HCT116 (cell line): ENCODE measurements around the gene RADIL. TPM values are rescaled to one million over a fixed set of nuclear protein-coding genes. Genes with fewer than 3 reads are reported as not detected.

Source experiments
- ATAC-seq: fragments of 200-7000 bp; cut with Tn5 transposase; 2 replicates; pipeline ENCODE4 v1.9.1; 2020; ENCODE audit warnings: mild to moderate bottlenecking, moderate library complexity
- BruUV-seq: library from RNA; stranded (reverse); fragments of 400-500 nt; replicated peaks from 2 replicates; lab custom pipeline; 2021; lab: Mats Ljungman, UMichigan
- CTCF ChIA-PET: fragments of 300-600 bp; sonication (Branson Sonifier 250); formaldehyde crosslinking; loops from one replicate; lab custom pipeline; 2021; ENCODE audit warnings: antibody characterized with exemption; lab: Charles Lee
- POLR2A ChIA-PET: fragments of 300-600, 350-600 bp; sonication (Branson Sonifier 250); formaldehyde crosslinking; loops from one replicate; lab custom pipeline; 2021; ENCODE audit warnings: antibody characterized with exemption; lab: Charles Lee
- RAD21 ChIA-PET, 2 experiments: fragments of 300-600 bp; sonication (Branson Sonifier 250); formaldehyde crosslinking; loops; one replicate each; lab custom pipeline; 2023; ENCODE audit warnings: low total read pairs in 2 of 2; ENCODE audit not compliant: uncharacterized antibody in 2 of 2, unreplicated experiment in 2 of 2, low non-redundant PET in 1 of 2; lab: Charles Lee
- DNase-seq: peaks from one replicate; pipeline ENCODE4 v3.0.0-alpha.2; 2010; ENCODE audit warnings: low read depth, low spot score
- H2AFZ ChIP-seq: fragments of 200-600 bp; shearing (Covaris generic), sonication (generic); 2 replicates; pipeline ENCODE4 v1.6.1; 2017; ENCODE audit warnings: low read depth, mixed run types, mixed read lengths, antibody characterized with exemption, low read length; ENCODE audit not compliant: poor library complexity, severe bottlenecking
- H3K27ac ChIP-seq: 2 replicates; pipeline ENCODE4 v1.5.1; 2012; ENCODE audit warnings: low read depth, low read length
- H3K27me3 ChIP-seq: fragments of 200-600 bp; sonication (generic); 2 replicates; pipeline ENCODE4 v1.6.1; 2016; ENCODE audit warnings: mixed run types, low read length, mixed read lengths; ENCODE audit not compliant: insufficient read depth
- H3K36me3 ChIP-seq, 2 experiments: fragments of 200-500 bp in 1 of 2; fragments of 200-600 bp in 1 of 2; sonication (Bioruptor generic) in 1 of 2; sonication (generic) in 1 of 2; 2 replicates each; pipeline versions ENCODE4 v1.5.1 to v1.6.1; 2014 to 2016; ENCODE audit warnings: low read length in 2 of 2, inconsistent platforms in 1 of 2, mixed read lengths in 1 of 2, mixed run types in 1 of 2; ENCODE audit not compliant: insufficient read depth in 2 of 2, control insufficient read depth in 1 of 2
- H3K4me1 ChIP-seq, 2 experiments: fragments of 200-600 bp in 1 of 2; sonication (generic) in 1 of 2; 2 replicates each; pipeline versions ENCODE4 v1.5.1 to v1.6.1; 2012 to 2017; ENCODE audit warnings: low read length in 2 of 2, inconsistent platforms in 1 of 2, mild to moderate bottlenecking in 1 of 2, mixed read lengths in 1 of 2, mixed run types in 1 of 2, moderate library complexity in 1 of 2; ENCODE audit not compliant: insufficient read depth in 2 of 2, control insufficient read depth in 1 of 2
- H3K4me2 ChIP-seq: fragments of 200-600 bp; sonication (generic); 2 replicates; pipeline ENCODE4 v1.6.1; 2017; ENCODE audit warnings: mixed run types, low read length, mixed read lengths
- H3K4me3 ChIP-seq, 2 experiments: fragments of 200-600 bp in 1 of 2; sonication (generic) in 1 of 2; replicated peaks in 1 of 2; 2 replicates each; pipeline ENCODE4 v1.5.1; 2011 to 2016; ENCODE audit warnings: low read length in 2 of 2, control low read depth in 1 of 2, low read depth in 1 of 2, mild to moderate bottlenecking in 1 of 2, mixed read lengths in 1 of 2, mixed run types in 1 of 2
- H3K79me2 ChIP-seq: fragments of 200-600 bp; sonication (generic); 2 replicates; pipeline ENCODE4 v1.6.1; 2017; ENCODE audit warnings: mild to moderate bottlenecking, mixed run types, low read length, moderate library complexity, mixed read lengths; ENCODE audit not compliant: insufficient read depth
- H3K9ac ChIP-seq: fragments of 200-600 bp; sonication (generic); 2 replicates; pipeline ENCODE4 v1.6.1; 2016; ENCODE audit warnings: low read length, mixed read lengths
- H3K9me2 ChIP-seq: fragments of 200-600 bp; sonication (generic), shearing (Covaris generic); 2 replicates; pipeline ENCODE4 v1.6.1; 2017; ENCODE audit warnings: mixed run types, mild to moderate bottlenecking, moderate library complexity; ENCODE audit not compliant: insufficient read depth
- H3K9me3 ChIP-seq, 2 experiments: fragments of 200-500 bp in 1 of 2; fragments of 200-600 bp in 1 of 2; sonication (Bioruptor generic) in 1 of 2; sonication (generic) in 1 of 2; 2 replicates each; pipeline ENCODE4 v1.6.1; 2014 to 2017; ENCODE audit warnings: low read length in 2 of 2, mixed read lengths in 2 of 2, inconsistent platforms in 1 of 2, low read depth in 1 of 2, mild to moderate bottlenecking in 1 of 2, mixed run types in 1 of 2, moderate library complexity in 1 of 2; ENCODE audit not compliant: control insufficient read depth in 1 of 2, insufficient read depth in 1 of 2
- H4K20me1 ChIP-seq: fragments of 200-600 bp; sonication (generic), shearing (Covaris generic); 2 replicates; pipeline ENCODE4 v1.6.1; 2017; ENCODE audit warnings: mixed run types, mild to moderate bottlenecking, moderate library complexity; ENCODE audit not compliant: insufficient read depth
- CEBPB ChIP-seq: IDR thresholded peaks from 2 replicates; pipeline ENCODE4 v1.6.1; 2012; ENCODE audit warnings: low read depth
- ELF1 ChIP-seq: IDR thresholded peaks from 2 replicates; pipeline ENCODE4 v1.6.1; 2012; ENCODE audit warnings: low read depth, borderline replicate concordance
- FOSL1 ChIP-seq: IDR thresholded peaks from 2 replicates; pipeline ENCODE4 v1.6.1; 2012; ENCODE audit warnings: low read depth
- POLR2A ChIP-seq: IDR thresholded peaks from 2 replicates; pipeline ENCODE4 v1.7.0; 2011; ENCODE audit warnings: borderline replicate concordance; ENCODE audit not compliant: insufficient read depth, insufficient read length; ENCODE audit errors: extremely low read depth
- RAD21 ChIP-seq: IDR thresholded peaks from 2 replicates; pipeline ENCODE4 v1.6.1; 2012; ENCODE audit warnings: low read depth, mild to moderate bottlenecking
- ZFX ChIP-seq: fragments of 450-650 bp; IDR thresholded peaks from 2 replicates; pipeline ENCODE4 v1.6.1; 2017
- intact Hi-C: fragments of 100-400 bp; cut with micrococcal nuclease; formaldehyde crosslinking; loops from 2 replicates; pipeline ENCODE4 v1.10.0; 2022
- total RNA-seq: library from RNA; stranded (reverse); gene quantifications from one replicate; pipeline ENCODE4 v1.2.1, GENCODE V29; 2021; ENCODE audit not compliant: unreplicated experiment
- TF ChIP-seq, protein P1 (sequence below): IDR thresholded peaks from 2 replicates; pipeline ENCODE4 v1.6.1; 2012

RADIL gene
- total RNA-seq, 1 experiment from 2014 or later, result 5.3 TPM

- POLR2A ChIA-PET, result no interaction called here
- no peak overlapping the region for H2AFZ ChIP-seq
- CTCF ChIA-PET, result no interaction called here
- TF ChIP-seq ZFX, result no peak
- no peak for TF ChIP-seq POLR2A
- TF ChIP-seq RAD21, result no peak
- H3K4me3 ChIP-seq, result no peak overlapping the region
- H3K9ac ChIP-seq, result no peak overlapping the region
- H3K27me3 ChIP-seq, result no peaks in the 10 kb centered on the region
- no peak overlapping the region for H3K27ac ChIP-seq
- peaks cover 0 to 8% of the 10 kb centered on the region in 2 experiments; a peak in 2 of 4 replicates for H3K4me1 ChIP-seq
- no peaks in the 10 kb centered on the region for H4K20me1 ChIP-seq
- DNase-seq (no peak), ATAC-seq (no peak)
- intact Hi-C loops, result no loop called here
- no peaks in the 10 kb centered on the region for H3K9me2 ChIP-seq
- no peaks in the 10 kb centered on the region for H3K9me3 ChIP-seq
- H3K4me2 ChIP-seq, result no peak overlapping the region
- no TSS peak for BruUV-seq
- H3K36me3 ChIP-seq, result no peaks in the 10 kb centered on the region
- H3K79me2 ChIP-seq, result 0 out of 2 replicates have a peak, but pooled peaks cover 4% of the 10 kb centered on the region
- RAD21 ChIA-PET, result no interaction called here
Measured at GRCh38 chr7:4886671-4887070, 3.2 kb upstream of the RADIL start.

GRCh38 chr7:4885317-4885807, 1.8 kb upstream of the RADIL start:
- Histone ChIP-seq H3K9me3 (no peaks in the 10 kb centered on the region), H3K4me3 (no peak overlapping the region), H4K20me1 (no peaks in the 10 kb centered on the region), H3K36me3 (no peaks in the 10 kb centered on the region), H3K27ac (no peak overlapping the region), H3K4me1 (peaks cover 0 to 8% of the 10 kb centered on the region in 2 experiments; a peak in 2 of 4 replicates), H3K9ac (no peak overlapping the region), H2AFZ (no peak overlapping the region)
- RAD21 ChIA-PET, result no interaction called here
- no peak for ATAC-seq
- no TSS peak for BruUV-seq
- TF ChIP-seq ELF1 (no peak), FOSL1 (no peak), CEBPB (no peak)
- TF ChIP-seq, protein P1, sequence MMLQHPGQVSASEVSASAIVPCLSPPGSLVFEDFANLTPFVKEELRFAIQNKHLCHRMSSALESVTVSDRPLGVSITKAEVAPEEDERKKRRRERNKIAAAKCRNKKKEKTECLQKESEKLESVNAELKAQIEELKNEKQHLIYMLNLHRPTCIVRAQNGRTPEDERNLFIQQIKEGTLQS, result no peak
- TF ChIP-seq, all 23 proteins: peak for 0
- 0 out of 2 replicates have a peak, but pooled peaks cover 4% of the 10 kb centered on the region for H3K79me2 ChIP-seq
- ChIA-PET CTCF (interaction anchor here (0.6 to 2.2 kb wide), 2 partner anchors 36 to 93 kb away, joined by 3 to 8 read pairs; no protein-coding TSS in a partner anchor), POLR2A (interaction anchor here (0.6 kb wide), 1 partner anchor 128 kb away, joined by 3 read pairs; no protein-coding TSS in a partner anchor)
- intact Hi-C loops, result no loop called here
- H3K9me2 ChIP-seq, result no peaks in the 10 kb centered on the region
- no peaks in the 10 kb centered on the region for H3K27me3 ChIP-seq
- no peak overlapping the region for H3K4me2 ChIP-seq
- DNase-seq, result no peak
